Endothelial cell of umbilical vein (primary cell): ENCODE results near the gene GADD45G. TPM values are rescaled to one million over a fixed set of nuclear protein-coding genes. Genes with fewer than 3 reads are reported as not detected.

Experiments
- BruUV-seq: library from RNA; stranded (reverse); fragments of 400-500 nt; replicated peaks from 2 replicates; lab custom pipeline; 2021; lab: Mats Ljungman, UMichigan
- CTCF ChIA-PET: fragments of 300-600, 350-600 bp; sonication (Branson Sonifier 250); formaldehyde crosslinking; loops from one replicate; lab custom pipeline; 2021; ENCODE audit warnings: antibody characterized with exemption, inconsistent platforms; lab: Charles Lee
- POLR2A ChIA-PET: fragments of 300-600, 350-600 bp; sonication (Branson Sonifier 250); formaldehyde crosslinking; loops from one replicate; lab custom pipeline; 2021; ENCODE audit warnings: antibody characterized with exemption, inconsistent platforms; lab: Charles Lee
- DNase-seq: peaks from one replicate; pipeline ENCODE4 v3.0.0-alpha.2; 2011; ENCODE audit warnings: low read depth, low spot score
- FAIRE-seq: peaks from 2 replicates; lab custom pipeline; 2011; peaks lifted over from hg19 to GRCh38; lab: Jason Lieb, UNC
- H2AFZ ChIP-seq: 2 replicates; pipeline ENCODE4 v1.6.0; 2012; ENCODE audit warnings: low read depth, low read length, control low read depth, inconsistent platforms
- H3K27ac ChIP-seq: 2 replicates; pipeline ENCODE4 v1.5.1; 2011; ENCODE audit warnings: low read depth, mild to moderate bottlenecking, control low read depth, low read length, moderate library complexity; ENCODE audit not compliant: insufficient read depth
- H3K27me3 ChIP-seq, 2 experiments: 2 replicates each; pipeline versions ENCODE4 v1.6.0 to v1.6.1; 2011; ENCODE audit warnings: low read length in 2 of 2, mixed read lengths in 1 of 2; ENCODE audit not compliant: control insufficient read depth in 2 of 2, insufficient read depth in 2 of 2
- H3K36me3 ChIP-seq, 2 experiments: 2 replicates in 1 of 2; 3 replicates in 1 of 2; pipeline ENCODE4 v1.5.1; 2011; ENCODE audit warnings: low read length in 2 of 2, mild to moderate bottlenecking in 1 of 2, moderate library complexity in 1 of 2; ENCODE audit not compliant: control insufficient read depth in 2 of 2, insufficient read depth in 2 of 2; ENCODE audit errors: extremely low read depth in 1 of 2
- H3K4me1 ChIP-seq: 3 replicates; pipeline ENCODE4 v1.5.1; 2011; ENCODE audit warnings: mild to moderate bottlenecking, low read length; ENCODE audit not compliant: control insufficient read depth, insufficient read depth; ENCODE audit errors: extremely low read depth
- H3K4me2 ChIP-seq: 2 replicates; pipeline ENCODE4 v1.6.1; 2011; ENCODE audit warnings: low read length, control low read depth, mixed read lengths; ENCODE audit not compliant: insufficient read depth
- H3K4me3 ChIP-seq, 3 experiments: fragments of 200-600 bp in 1 of 3; sonication (generic), shearing (Covaris generic) in 1 of 3; replicated peaks in 1 of 3; 2 replicates each; pipeline ENCODE4 v1.5.1; 2011 to 2016; ENCODE audit warnings: control low read depth in 3 of 3, low read length in 3 of 3, mild to moderate bottlenecking in 2 of 3, inconsistent platforms in 1 of 3, low read depth in 1 of 3, moderate library complexity in 1 of 3; ENCODE audit not compliant: insufficient read depth in 1 of 3
- H3K79me2 ChIP-seq: 2 replicates; pipeline ENCODE4 v1.6.0; 2012; ENCODE audit warnings: low read length, inconsistent platforms; ENCODE audit not compliant: control insufficient read depth, insufficient read depth
- H3K9ac ChIP-seq: replicated peaks from 2 replicates; pipeline ENCODE3; 2011; ENCODE audit warnings: low read length, control low read depth; ENCODE audit not compliant: insufficient read depth; ENCODE audit errors: extremely low read depth
- H3K9me1 ChIP-seq: replicated peaks from 3 replicates; pipeline ENCODE4 v1.6.0; 2011; ENCODE audit warnings: mild to moderate bottlenecking, low read length; ENCODE audit not compliant: control insufficient read depth, insufficient read depth; ENCODE audit errors: extremely low read depth
- H3K9me3 ChIP-seq: replicated peaks from 2 replicates; pipeline ENCODE4 v1.5.1; 2012; ENCODE audit warnings: low read length, inconsistent platforms; ENCODE audit not compliant: control insufficient read depth, insufficient read depth
- H4K20me1 ChIP-seq: replicated peaks from 2 replicates; pipeline ENCODE3; 2011; ENCODE audit warnings: mild to moderate bottlenecking, low read length; ENCODE audit not compliant: control insufficient read depth, insufficient read depth; ENCODE audit errors: extremely low read depth
- EZH2 ChIP-seq: IDR thresholded peaks from 2 replicates; pipeline ENCODE4 v1.6.1; 2012; ENCODE audit warnings: borderline replicate concordance, low read depth, mild to moderate bottlenecking, moderate library complexity, low read length, inconsistent platforms; ENCODE audit not compliant: severe bottlenecking
- FOS ChIP-seq: IDR thresholded peaks from 2 replicates; pipeline ENCODE4 v1.6.1; 2011; ENCODE audit warnings: mild to moderate bottlenecking, low read length, moderate library complexity, borderline replicate concordance; ENCODE audit not compliant: insufficient read depth
- GATA2 ChIP-seq: IDR thresholded peaks from 2 replicates; pipeline ENCODE4 v1.7.0; 2011; ENCODE audit warnings: low read depth, mild to moderate bottlenecking, moderate library complexity, mixed read lengths, low read length; ENCODE audit not compliant: insufficient read length, insufficient read depth
- JUN ChIP-seq: IDR thresholded peaks from 2 replicates; pipeline ENCODE4 v1.6.1; 2011; ENCODE audit warnings: borderline replicate concordance, low read depth; ENCODE audit not compliant: insufficient read length, insufficient read depth
- MYC ChIP-seq: IDR thresholded peaks from one replicate; pipeline ENCODE4 v1.6.1; 2011; ENCODE audit warnings: mild to moderate bottlenecking, low read depth, low read length
- POLR2A ChIP-seq: IDR thresholded peaks from 2 replicates; pipeline ENCODE4 v1.6.1; 2012; ENCODE audit warnings: low read depth, mild to moderate bottlenecking, control low read depth, low read length
- POLR2AphosphoS5 ChIP-seq: IDR thresholded peaks from 2 replicates; pipeline ENCODE4 v1.6.1; 2012; ENCODE audit warnings: low read depth, mild to moderate bottlenecking, control low read depth, low read length, moderate library complexity; ENCODE audit not compliant: insufficient read depth
- dilution Hi-C: fragments of 300-500 bp; cut with MboI; formaldehyde crosslinking; loops from one replicate; pipeline ENCODE4 v1.15.0; 2019; ENCODE audit warnings: low sequenced_read_pairs; ENCODE audit not compliant: extremely low pct_ligation_motif_present
- intact Hi-C: fragments of 100-400 bp; cut with micrococcal nuclease; formaldehyde crosslinking; loops from one replicate; pipeline ENCODE4 v1.10.0; 2022
- polyA plus RNA-seq, 4 experiments: library from polyadenylated mRNA; depleted of rRNA in 3 of 4; stranded (reverse) in 3 of 4; unstranded in 1 of 4; fragments of >200 nt; gene quantifications; 2 replicates each; pipeline versions ENCODE4 v1.2.1 to v1.2.3, GENCODE V29; 2011 to 2012; ENCODE audit warnings: missing spikeins in 1 of 4
- total RNA-seq: library from RNA; stranded (reverse); gene quantifications from 2 replicates; pipeline ENCODE4 v1.2.3, GENCODE V29; 2021
- TF ChIP-seq, protein P1 (sequence below): IDR thresholded peaks from 2 replicates; pipeline ENCODE4 v1.6.1; 2011; ENCODE audit not compliant: insufficient read depth, insufficient read length
- TF ChIP-seq, protein P2 (sequence below), 2 donors: IDR thresholded peaks; 1 replicate in 1 of 2; 2 replicates in 1 of 2; pipeline ENCODE4 v1.5.1; 2011; ENCODE audit warnings: low read length in 2 of 2, mild to moderate bottlenecking in 2 of 2, moderate library complexity in 2 of 2, control low read depth in 1 of 2, inconsistent platforms in 1 of 2, low read depth in 1 of 2; ENCODE audit not compliant: insufficient read depth in 1 of 2; ENCODE audit errors: extremely low read depth in 1 of 2

The GADD45G gene
- total and polyA plus RNA-seq, 2 donors (not counting 3 experiments of a cell fraction or from before 2014, with no cell fraction given) = 0.44 to 0.64 TPM

DNA sequence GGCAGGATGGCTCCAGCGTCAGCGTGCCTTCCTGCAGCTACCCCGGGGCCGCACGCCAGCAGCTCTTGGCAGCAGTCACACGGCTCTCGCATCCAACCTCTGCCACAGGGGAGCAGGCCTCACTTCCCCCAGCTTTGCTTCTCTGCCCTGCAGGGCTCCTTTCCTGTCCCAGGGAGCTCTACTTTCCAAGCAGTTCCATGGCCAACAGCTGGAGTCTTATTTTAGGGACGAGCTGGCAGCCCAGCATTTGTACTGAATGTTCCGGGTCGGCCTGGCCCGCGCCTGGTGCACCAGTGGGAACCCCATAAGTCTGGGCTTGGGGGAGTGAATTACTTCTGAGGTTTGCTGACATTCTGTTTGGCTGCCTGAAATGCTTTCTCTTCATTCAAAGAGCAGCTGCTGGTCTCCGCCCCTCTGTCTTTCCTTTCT, 34.6 kb downstream of the GADD45G start:
- ChIA-PET POLR2A (no interaction called here), CTCF (interaction anchor here (0.6 to 1.8 kb wide), 3 partner anchors 10 to 37 kb away, joined by 3 to 5 read pairs (median 3); no protein-coding TSS in a partner anchor)
- intact Hi-C loops (no loop called here), dilution Hi-C loops (no loop called here)
- Histone ChIP-seq H3K4me1 (no peaks in the 10 kb centered on the region), H4K20me1 (no peaks in the 10 kb centered on the region), H3K36me3 (no peaks in the 10 kb centered on the region), H3K27ac (no peak overlapping the region), H3K27me3 (peaks cover 0 to 2% of the 10 kb centered on the region in 2 experiments), H3K9me1 (no peaks in the 10 kb centered on the region), H2AFZ (no peak overlapping the region), H3K79me2 (no peaks in the 10 kb centered on the region), H3K4me3 (no peak overlapping the region), H3K9me3 (no peaks in the 10 kb centered on the region), H3K9ac (no peak overlapping the region), H3K4me2 (no peak overlapping the region)
- no TSS peak for BruUV-seq
- DNase-seq = no peak
- FAIRE-seq = no peak
- TF ChIP-seq FOS (no peak), GATA2 (no peak), POLR2AphosphoS5 (no peak), EZH2 (no peak), MYC (no peak)
- TF ChIP-seq, protein P1, sequence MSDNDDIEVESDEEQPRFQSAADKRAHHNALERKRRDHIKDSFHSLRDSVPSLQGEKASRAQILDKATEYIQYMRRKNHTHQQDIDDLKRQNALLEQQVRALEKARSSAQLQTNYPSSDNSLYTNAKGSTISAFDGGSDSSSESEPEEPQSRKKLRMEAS = no peak

DNA sequence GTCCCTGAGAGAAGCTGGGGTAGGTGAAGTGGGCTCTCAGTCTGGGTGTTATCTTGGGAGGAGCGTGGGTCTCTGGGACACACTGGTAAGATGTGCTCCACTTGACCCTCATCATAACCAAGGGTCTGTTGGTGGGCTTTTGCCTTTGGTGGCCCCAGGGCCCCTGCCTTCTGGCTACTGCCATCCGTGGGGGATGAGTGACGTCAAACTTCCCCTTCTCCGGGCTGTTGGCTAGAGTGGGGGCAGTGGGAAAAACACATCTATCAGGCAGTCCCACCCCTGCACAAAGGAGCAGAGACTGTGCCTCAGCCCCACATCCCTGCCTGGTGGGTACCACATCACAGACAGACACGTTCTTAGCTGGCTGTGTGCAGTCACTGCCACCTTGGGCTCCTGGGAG, 35.1 kb downstream of the GADD45G start:
- no peak for FAIRE-seq
- Histone ChIP-seq H3K79me2 (no peaks in the 10 kb centered on the region), H3K36me3 (no peaks in the 10 kb centered on the region), H3K27ac (no peak overlapping the region), H3K27me3 (peaks cover 0 to 2% of the 10 kb centered on the region in 2 experiments), H2AFZ (no peak overlapping the region), H3K9me1 (no peaks in the 10 kb centered on the region), H3K4me1 (no peaks in the 10 kb centered on the region), H3K9ac (no peak overlapping the region), H3K4me2 (no peak overlapping the region), H4K20me1 (no peaks in the 10 kb centered on the region), H3K4me3 (no peak overlapping the region), H3K9me3 (no peaks in the 10 kb centered on the region)
- no TSS peak for BruUV-seq
- ChIA-PET CTCF (interaction anchor here (1.1 to 1.8 kb wide), 2 partner anchors 10 to 12 kb away, joined by 3 to 5 read pairs; no protein-coding TSS in a partner anchor), POLR2A (no interaction called here)
- dilution Hi-C loops (no loop called here), intact Hi-C loops (no loop called here)
- DNase-seq = no peak
- TF ChIP-seq POLR2AphosphoS5 (no peak), JUN (no peak), MYC (no peak), EZH2 (no peak), POLR2A (no peak), FOS (no peak)
- TF ChIP-seq, protein P2, sequence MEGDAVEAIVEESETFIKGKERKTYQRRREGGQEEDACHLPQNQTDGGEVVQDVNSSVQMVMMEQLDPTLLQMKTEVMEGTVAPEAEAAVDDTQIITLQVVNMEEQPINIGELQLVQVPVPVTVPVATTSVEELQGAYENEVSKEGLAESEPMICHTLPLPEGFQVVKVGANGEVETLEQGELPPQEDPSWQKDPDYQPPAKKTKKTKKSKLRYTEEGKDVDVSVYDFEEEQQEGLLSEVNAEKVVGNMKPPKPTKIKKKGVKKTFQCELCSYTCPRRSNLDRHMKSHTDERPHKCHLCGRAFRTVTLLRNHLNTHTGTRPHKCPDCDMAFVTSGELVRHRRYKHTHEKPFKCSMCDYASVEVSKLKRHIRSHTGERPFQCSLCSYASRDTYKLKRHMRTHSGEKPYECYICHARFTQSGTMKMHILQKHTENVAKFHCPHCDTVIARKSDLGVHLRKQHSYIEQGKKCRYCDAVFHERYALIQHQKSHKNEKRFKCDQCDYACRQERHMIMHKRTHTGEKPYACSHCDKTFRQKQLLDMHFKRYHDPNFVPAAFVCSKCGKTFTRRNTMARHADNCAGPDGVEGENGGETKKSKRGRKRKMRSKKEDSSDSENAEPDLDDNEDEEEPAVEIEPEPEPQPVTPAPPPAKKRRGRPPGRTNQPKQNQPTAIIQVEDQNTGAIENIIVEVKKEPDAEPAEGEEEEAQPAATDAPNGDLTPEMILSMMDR (IDR thresholded peaks at IDR 0.05; ENCODE audit: extremely low read depth in 1 of 2, insufficient read depth in 1 of 2, low read depth in 1 of 2, low read length in 2 of 2) = no peak
